ENCODE results near the gene SFSWAP.

DNA sequence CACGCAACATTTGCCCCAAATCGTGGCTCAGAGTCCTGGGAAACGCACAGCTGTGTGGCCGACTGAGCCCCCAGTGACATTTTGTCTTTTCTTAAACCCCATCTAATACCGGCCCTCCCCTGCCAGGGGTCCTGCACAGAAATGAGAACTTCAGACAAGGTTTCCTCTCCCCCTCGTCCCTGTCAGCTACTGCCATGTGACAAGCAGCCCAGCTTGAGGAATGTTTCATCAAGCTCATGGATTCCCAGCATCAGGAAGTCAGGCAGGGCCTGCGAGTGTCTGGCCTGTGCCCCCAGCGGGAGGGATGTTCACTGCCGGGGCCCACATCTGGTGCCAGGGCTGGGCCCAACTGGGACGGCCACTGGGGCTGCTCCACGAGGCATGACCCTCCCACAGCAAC is 133.2 kb downstream of the SFSWAP start:
- TF ChIP-seq, protein P1, sequence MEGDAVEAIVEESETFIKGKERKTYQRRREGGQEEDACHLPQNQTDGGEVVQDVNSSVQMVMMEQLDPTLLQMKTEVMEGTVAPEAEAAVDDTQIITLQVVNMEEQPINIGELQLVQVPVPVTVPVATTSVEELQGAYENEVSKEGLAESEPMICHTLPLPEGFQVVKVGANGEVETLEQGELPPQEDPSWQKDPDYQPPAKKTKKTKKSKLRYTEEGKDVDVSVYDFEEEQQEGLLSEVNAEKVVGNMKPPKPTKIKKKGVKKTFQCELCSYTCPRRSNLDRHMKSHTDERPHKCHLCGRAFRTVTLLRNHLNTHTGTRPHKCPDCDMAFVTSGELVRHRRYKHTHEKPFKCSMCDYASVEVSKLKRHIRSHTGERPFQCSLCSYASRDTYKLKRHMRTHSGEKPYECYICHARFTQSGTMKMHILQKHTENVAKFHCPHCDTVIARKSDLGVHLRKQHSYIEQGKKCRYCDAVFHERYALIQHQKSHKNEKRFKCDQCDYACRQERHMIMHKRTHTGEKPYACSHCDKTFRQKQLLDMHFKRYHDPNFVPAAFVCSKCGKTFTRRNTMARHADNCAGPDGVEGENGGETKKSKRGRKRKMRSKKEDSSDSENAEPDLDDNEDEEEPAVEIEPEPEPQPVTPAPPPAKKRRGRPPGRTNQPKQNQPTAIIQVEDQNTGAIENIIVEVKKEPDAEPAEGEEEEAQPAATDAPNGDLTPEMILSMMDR (IDR thresholded peaks at IDR 0.05): no peak
- TF ChIP-seq POLR2A (IDR thresholded peaks at IDR 0.05): no peak
